ENCODE data around the gene EDC3.

EDC3 gene

DNA sequence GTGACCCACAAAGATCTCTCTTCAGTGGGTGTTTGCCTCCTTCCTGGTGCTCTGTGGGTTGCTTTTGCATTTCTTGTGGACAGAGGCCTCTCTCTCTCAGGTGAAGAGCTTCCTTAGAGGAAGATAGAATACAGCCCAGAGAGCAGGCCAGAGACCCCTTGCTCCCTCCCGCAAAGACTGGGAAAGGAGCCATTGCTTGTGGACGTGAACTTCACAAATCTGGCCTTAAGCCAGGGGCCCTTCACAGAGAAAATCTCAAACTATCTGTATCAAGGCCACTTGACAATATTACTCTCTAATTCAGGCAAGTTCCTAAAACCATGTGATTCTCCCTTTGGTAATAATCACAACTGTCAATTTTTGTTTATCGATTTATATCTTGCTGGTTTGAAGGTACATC is 110.6 kb downstream of the EDC3 start:
- H3K4me3 ChIP-seq (ENCODE audit: low read depth, low read length) = no peak overlapping the region

DNA sequence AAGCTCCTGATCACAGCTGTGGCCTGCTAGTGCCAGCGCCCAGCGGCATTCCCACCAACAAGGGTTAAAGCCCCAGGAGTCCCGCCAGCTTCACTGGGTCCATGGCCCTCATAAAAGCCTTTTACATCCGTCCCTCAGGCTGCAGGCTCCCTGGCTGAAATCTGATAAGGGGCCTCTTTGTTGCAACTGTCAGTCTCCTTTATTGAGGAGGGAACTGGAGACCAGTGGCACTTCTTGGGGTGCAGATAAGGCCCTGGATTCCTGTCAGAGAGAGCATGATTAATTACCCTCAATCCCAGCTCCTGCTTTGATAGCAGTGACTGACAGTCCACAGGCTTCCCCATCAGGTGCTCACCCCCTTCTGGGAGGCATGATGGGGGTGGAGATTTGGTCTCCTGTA is 111.0 kb downstream of the EDC3 start:
- no peak overlapping the region for H3K4me3 ChIP-seq (ENCODE audit: low read depth, low read length)

DNA sequence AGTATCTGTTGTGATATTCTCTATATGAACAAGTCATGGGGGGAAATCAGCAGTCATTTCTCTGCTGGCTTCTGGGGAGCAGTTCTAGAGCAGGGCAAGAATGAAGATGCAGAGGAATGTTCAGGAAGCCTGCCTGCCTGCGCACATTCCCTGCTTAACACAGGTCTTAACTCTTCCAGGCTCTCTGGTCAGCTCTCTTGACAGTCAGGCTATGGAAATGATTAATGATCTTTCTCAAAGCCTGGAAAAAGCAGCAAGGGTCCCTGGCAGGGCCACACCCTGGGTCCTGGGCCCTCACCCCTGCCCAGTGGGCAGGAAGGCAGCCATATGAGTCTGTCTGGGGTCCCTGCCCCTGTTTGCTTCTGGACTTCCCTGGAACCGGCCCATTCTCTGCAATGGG is 111.6 kb downstream of the EDC3 start:
- no peak overlapping the region for H3K4me3 ChIP-seq (ENCODE audit: low read depth, low read length)
